Left lung (tissue), 10 donors: ENCODE data around the gene ARHGEF18. TPM values are rescaled to one million over a fixed set of nuclear protein-coding genes. Genes with fewer than 3 reads are reported as not detected.

Source experiments
- ATAC-seq: fragments of 200-7000 bp; cut with Tn5 transposase; one replicate; pipeline ENCODE4 v1.9.1; 2020; ENCODE audit warnings: moderate library complexity
- DNase-seq, 4 donors: peaks; one replicate each; pipeline ENCODE4 v3.0.0-alpha.2; 2013 to 2020
- H3K27ac ChIP-seq, 2 donors: fragments of 200-600 bp; sonication (generic) in 1 of 2; one replicate each; pipeline versions ENCODE4 v1.5.0 to v1.8.0; 2020 to 2021
- H3K27me3 ChIP-seq, 2 donors: fragments of 200-600 bp; sonication (generic) in 1 of 2; one replicate each; pipeline versions ENCODE4 v1.5.0 to v1.8.0; 2020 to 2021
- H3K36me3 ChIP-seq, 2 donors: fragments of 200-600 bp; sonication (generic) in 1 of 2; one replicate each; pipeline versions ENCODE4 v1.5.0 to v1.8.0; 2020 to 2021
- H3K4me1 ChIP-seq, 2 donors: fragments of 200-600 bp; one replicate each; pipeline ENCODE4 v1.8.0; 2021
- H3K4me3 ChIP-seq, 2 donors: fragments of 200-600 bp; sonication (generic) in 1 of 2; one replicate each; pipeline versions ENCODE4 v1.5.0 to v1.8.0; 2020 to 2021; ENCODE audit warnings: mild to moderate bottlenecking in 1 of 2
- H3K9me3 ChIP-seq, 2 donors: fragments of 200-600 bp; sonication (generic) in 1 of 2; one replicate each; pipeline versions ENCODE4 v1.5.0 to v1.8.0; 2020 to 2021
- intact Hi-C, 2 donors: fragments of 100-400 bp; cut with DNase I; formaldehyde crosslinking; loops; one replicate each; pipeline versions ENCODE4 v1.11.2 to v1.14.2; 2022
- polyA plus RNA-seq, 6 donors: library from polyadenylated mRNA; unstranded; fragments of 120-200 nt; gene quantifications; one replicate each; pipeline ENCODE4 v1.2.1, GENCODE V29; 2013; ENCODE audit not compliant: insufficient read length in 6 of 6
- total RNA-seq, 2 donors: library from RNA; stranded (reverse); fragmentation: NEBNext Ultra II Directional; extraction: Animal tissue kit (Norgen Biotek cat#: 25700); gene quantifications; one replicate each; pipeline ENCODE4 v1.2.1, GENCODE V29; 2021
- TF ChIP-seq, protein P1 (sequence below), 2 donors: fragments of 200-600 bp; sonication (generic) in 1 of 2; IDR thresholded peaks; one replicate each; pipeline versions ENCODE4 v1.5.0 to v1.8.0; 2021; ENCODE audit warnings: antibody characterized with exemption in 2 of 2
- donor health status: DM: no; HTN: yes; CAD: no.
- donor health status: DM: no; HTN: no; CAD: no.

ARHGEF18 gene
- total and polyA plus RNA-seq, 8 donors = 24.6 to 61.2 (median 32.1) TPM

DNA sequence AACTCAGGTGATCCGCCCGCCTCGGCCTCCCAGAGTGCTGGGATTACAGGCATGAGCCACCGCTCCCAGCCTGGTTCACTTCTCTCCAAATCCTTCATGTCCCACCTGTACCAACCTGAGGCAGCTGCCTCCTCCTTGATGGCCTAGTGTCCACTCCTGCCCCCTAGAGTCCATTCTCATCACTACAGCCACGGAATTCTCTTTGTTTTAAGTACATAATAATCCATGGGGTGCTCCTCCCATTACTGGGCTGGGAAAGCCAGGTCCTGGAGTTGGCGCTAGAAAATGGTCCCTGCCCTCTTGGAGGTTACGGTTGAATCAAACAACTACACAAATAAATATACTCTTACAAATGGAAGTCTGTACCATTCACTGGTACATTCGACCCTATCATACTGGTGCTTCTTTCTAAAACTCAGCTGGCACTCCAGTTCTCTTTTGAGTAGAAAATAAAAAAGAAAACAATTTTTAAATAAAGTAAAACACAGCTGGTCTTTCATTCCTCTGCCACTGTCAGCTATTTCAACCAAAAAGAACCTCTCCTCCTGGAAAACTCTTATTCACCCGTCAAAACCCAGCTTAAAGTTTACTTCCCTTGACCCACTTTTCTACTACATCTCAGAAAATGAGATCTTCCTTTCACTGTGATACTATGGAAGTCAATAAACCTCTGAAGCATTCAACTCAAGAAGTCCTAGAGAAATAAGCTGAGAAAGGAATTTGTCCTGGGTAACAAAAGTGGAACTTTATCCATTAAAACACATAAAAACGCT is 22.4 kb upstream of the ARHGEF18 start:
- no peaks in the 10 kb centered on the region for H3K27me3 ChIP-seq
- intact Hi-C loops = no loop called here
- peaks cover 0 to 8% of the 10 kb centered on the region in 2 donors for H3K9me3 ChIP-seq
- no peak for ATAC-seq
- no peak overlapping the region for H3K4me3 ChIP-seq
- no peaks in the 10 kb centered on the region for H3K36me3 ChIP-seq
- no peak for DNase-seq
- TF ChIP-seq, protein P1, sequence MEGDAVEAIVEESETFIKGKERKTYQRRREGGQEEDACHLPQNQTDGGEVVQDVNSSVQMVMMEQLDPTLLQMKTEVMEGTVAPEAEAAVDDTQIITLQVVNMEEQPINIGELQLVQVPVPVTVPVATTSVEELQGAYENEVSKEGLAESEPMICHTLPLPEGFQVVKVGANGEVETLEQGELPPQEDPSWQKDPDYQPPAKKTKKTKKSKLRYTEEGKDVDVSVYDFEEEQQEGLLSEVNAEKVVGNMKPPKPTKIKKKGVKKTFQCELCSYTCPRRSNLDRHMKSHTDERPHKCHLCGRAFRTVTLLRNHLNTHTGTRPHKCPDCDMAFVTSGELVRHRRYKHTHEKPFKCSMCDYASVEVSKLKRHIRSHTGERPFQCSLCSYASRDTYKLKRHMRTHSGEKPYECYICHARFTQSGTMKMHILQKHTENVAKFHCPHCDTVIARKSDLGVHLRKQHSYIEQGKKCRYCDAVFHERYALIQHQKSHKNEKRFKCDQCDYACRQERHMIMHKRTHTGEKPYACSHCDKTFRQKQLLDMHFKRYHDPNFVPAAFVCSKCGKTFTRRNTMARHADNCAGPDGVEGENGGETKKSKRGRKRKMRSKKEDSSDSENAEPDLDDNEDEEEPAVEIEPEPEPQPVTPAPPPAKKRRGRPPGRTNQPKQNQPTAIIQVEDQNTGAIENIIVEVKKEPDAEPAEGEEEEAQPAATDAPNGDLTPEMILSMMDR (IDR thresholded peaks at IDR 0.05) = peak in 1 of 2 donors; percentile 17
- H3K27ac ChIP-seq = no peak overlapping the region
- H3K4me1 ChIP-seq = no peaks in the 10 kb centered on the region

DNA sequence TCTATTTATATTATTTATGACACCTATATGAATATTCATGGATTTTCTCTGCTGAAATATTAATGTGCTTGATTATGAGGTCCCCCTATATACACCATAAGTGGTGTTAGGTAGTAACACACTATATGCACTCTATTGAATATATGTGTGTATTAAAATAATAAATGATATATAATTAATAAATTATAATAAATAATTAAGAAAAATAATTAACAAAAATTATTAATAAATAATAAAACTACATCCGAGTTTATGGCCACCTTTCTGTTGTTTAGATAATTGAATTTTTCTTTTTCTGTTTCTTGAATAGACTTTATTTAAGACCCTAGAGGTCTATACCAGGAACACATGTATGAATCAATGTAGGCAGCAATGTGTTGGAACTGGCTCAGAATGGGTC is 20.9 kb upstream of the ARHGEF18 start:
- peaks cover 0 to 8% of the 10 kb centered on the region in 2 donors for H3K9me3 ChIP-seq
- ATAC-seq (no peak), DNase-seq (no peak)
- no peak overlapping the region for H3K27ac ChIP-seq
- no peaks in the 10 kb centered on the region for H3K36me3 ChIP-seq
- no peaks in the 10 kb centered on the region for H3K4me1 ChIP-seq
- H3K27me3 ChIP-seq = no peaks in the 10 kb centered on the region
- H3K4me3 ChIP-seq = no peak overlapping the region
- TF ChIP-seq, protein P1 (IDR thresholded peaks at IDR 0.05) = no peak
- intact Hi-C loops = no loop called here

DNA sequence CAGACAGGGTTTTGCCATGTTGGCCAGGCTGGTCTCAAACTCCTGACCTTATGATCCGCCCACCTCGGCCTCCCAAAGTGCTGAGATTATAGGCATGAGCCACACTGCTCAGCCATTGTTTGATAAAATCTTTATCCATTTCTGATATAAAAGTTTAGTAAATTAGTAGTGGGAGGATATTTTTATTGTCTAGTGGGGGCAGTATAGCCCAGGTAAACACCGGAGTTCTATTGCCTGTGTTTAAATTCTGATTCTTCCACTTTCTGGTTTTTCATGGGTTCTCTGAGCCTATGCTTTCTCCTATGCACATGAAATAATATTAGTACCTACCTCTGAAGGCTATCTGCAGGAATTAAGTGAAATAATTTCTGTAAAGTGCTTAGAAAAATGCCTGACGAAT is 20.1 kb upstream of the ARHGEF18 start:
- H3K9me3 ChIP-seq = peaks cover 0 to 8% of the 10 kb centered on the region in 2 donors
- no peaks in the 10 kb centered on the region for H3K4me1 ChIP-seq
- TF ChIP-seq, protein P1 (IDR thresholded peaks at IDR 0.05) = no peak
- no peak for ATAC-seq
- no peak overlapping the region for H3K27ac ChIP-seq
- H3K27me3 ChIP-seq = no peaks in the 10 kb centered on the region
- H3K36me3 ChIP-seq = no peaks in the 10 kb centered on the region
- DNase-seq = no peak
- H3K4me3 ChIP-seq = no peak overlapping the region
- intact Hi-C loops = no loop called here

DNA sequence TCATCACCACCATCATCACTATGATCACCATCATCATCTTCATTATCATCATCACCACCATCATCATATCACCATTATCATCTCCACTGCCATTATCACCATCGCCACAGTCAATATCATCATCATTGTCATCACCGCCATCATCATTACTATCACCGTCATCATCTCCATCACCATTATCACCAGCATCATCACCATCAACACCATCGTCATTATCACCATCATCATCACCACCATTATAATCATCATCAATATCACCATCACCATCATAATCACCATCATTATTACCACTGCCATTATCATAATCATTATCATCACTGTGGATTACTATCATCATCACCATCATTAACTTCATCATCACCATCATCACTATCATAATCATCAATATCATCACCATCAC is 17.3 kb upstream of the ARHGEF18 start:
- no peak overlapping the region for H3K4me3 ChIP-seq
- no peaks in the 10 kb centered on the region for H3K27me3 ChIP-seq
- H3K4me1 ChIP-seq = peaks cover 0 to 3% of the 10 kb centered on the region in 2 donors
- no peak for ATAC-seq
- intact Hi-C loops = loop anchor here in 1 of 2 donors (10.0 kb wide), 1 partner anchor 177 kb away; no protein-coding TSS in a partner anchor
- H3K36me3 ChIP-seq = no peaks in the 10 kb centered on the region
- TF ChIP-seq, protein P1 (IDR thresholded peaks at IDR 0.05) = no peak
- no peak overlapping the region for H3K27ac ChIP-seq
- no peaks in the 10 kb centered on the region for H3K9me3 ChIP-seq
- no peak for DNase-seq

DNA sequence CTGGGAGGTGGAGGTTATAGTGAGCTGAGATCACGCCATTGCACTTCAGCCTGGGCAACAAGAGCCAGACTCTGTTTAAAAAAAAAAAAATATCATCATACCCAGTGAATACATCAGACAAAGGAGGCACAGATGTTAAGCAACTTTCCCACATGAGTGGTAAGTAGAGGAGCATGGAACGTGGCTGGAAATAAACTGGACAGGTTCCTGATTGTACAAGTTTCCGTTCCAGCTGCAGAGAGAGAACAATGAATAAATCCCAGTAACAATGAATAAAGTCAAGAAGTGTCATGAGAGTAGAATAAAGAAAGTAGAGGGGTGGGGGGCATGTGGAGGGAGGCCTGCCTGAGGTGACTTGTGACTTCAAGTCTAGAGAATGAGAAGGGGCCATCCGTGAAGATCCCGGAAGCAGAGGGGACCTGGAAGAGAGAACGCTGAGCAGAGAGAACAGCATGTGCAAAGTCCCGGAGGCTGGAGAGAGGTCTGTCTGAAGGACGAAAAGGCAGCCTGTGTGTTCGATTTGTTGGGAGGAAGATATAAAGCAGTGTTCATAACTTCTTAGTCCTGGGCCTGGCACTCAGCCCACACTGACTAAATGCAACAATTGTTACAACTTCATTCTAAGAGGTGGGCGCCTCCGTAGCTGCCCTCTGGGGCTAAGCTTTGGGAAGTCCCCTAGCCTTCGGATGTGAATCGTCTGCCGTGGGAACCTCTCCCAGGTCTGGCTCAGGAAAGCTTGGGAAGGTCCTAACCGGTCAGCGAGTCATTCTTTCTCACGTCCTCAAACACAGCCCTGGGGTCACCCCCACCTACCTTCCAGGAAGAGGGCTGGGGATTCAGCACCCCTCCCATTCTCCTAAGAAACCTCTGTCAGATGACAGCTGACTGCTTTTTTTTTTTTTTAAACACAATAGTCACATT is 15.3 kb upstream of the ARHGEF18 start:
- TF ChIP-seq, protein P1 (IDR thresholded peaks at IDR 0.05) = no peak
- ATAC-seq (peak; percentile 29), DNase-seq (no peak)
- Histone ChIP-seq H3K4me1 (peaks cover 0 to 21% of the 10 kb centered on the region in 2 donors), H3K9me3 (no peaks in the 10 kb centered on the region), H3K4me3 (no peak overlapping the region), H3K27me3 (no peaks in the 10 kb centered on the region), H3K27ac (no peak overlapping the region), H3K36me3 (no peaks in the 10 kb centered on the region)
- intact Hi-C loops = loop anchor here in 1 of 2 donors (10.0 kb wide), 1 partner anchor 179 kb away; no protein-coding TSS in a partner anchor
